Activated T-cell treated with anti-CD3 and anti-CD28 coated beads, Interleukin-2, amount 50 U/mL, for 72 hours (primary cell): ENCODE measurements around the gene DNAH8. TPM values are rescaled to one million over a fixed set of nuclear protein-coding genes. Genes with fewer than 3 reads are reported as not detected.
"Not testable (repeated sequence)": the region's sequence is repeated elsewhere in the genome, so short reads cannot be mapped to it uniquely, and the experiment has no call there.

Experiments
- ATAC-seq, 2 donors: fragments of 150-1000 bp; cut with Tn5 transposase; replicated peaks in 1 of 2; 2 replicates each; pipeline ENCODE4 v1.10.0; 2021; ENCODE audit warnings: moderate library complexity in 2 of 2, mild to moderate bottlenecking in 1 of 2
- DNase-seq, 2 donors: peaks; one replicate each; pipeline ENCODE4 v3.0.0; 2021 to 2022; ENCODE audit warnings: mixed read lengths in 1 of 2
- H3K27ac Mint-ChIP-seq: one replicate; pipeline ENCODE4 v1.8.0; 2022; ENCODE audit warnings: mild to moderate bottlenecking, moderate library complexity, mixed read lengths
- H3K27me3 Mint-ChIP-seq: one replicate; pipeline ENCODE4 v1.8.0; 2022; ENCODE audit warnings: low read depth, mixed read lengths
- H3K36me3 Mint-ChIP-seq, 2 donors: one replicate each; pipeline ENCODE4 v1.8.0; 2022; ENCODE audit warnings: mixed read lengths in 2 of 2, mild to moderate bottlenecking in 1 of 2; ENCODE audit not compliant: insufficient read depth in 2 of 2
- H3K4me1 Mint-ChIP-seq: one replicate; pipeline ENCODE4 v1.8.0; 2022; ENCODE audit warnings: low read depth, mixed read lengths
- H3K4me3 Mint-ChIP-seq, 2 donors: one replicate each; pipeline ENCODE4 v1.8.0; 2022; ENCODE audit warnings: mild to moderate bottlenecking in 2 of 2, mixed read lengths in 2 of 2, moderate library complexity in 2 of 2
- H3K9me3 Mint-ChIP-seq, 2 donors: one replicate each; pipeline ENCODE4 v1.8.0; 2022; ENCODE audit warnings: mixed read lengths in 2 of 2
- total RNA-seq, 2 donors: library from RNA; stranded (reverse); gene quantifications; one replicate each; pipeline ENCODE4 v1.2.3, GENCODE V29; 2022

Gene DNAH8
- total RNA-seq, 2 donors from 2014 or later, result 0.02 to 0.41 TPM

- Mint-ChIP-seq H3K27ac (no peak overlapping the region), H3K36me3 (peaks cover 5 to 14% of the 10 kb centered on the region in 2 donors), H3K9me3 (no peaks in the 10 kb centered on the region), H3K27me3 (no peaks in the 10 kb centered on the region), H3K4me1 (peaks cover 11% of the 10 kb centered on the region), H3K4me3 (no peak overlapping the region)
- ATAC-seq (no peak), DNase-seq (no peak)
Measured at GRCh38 chr6:38686270-38687042, 28.7 kb upstream of the DNAH8 start.

- Mint-ChIP-seq H3K4me1 (peaks cover 12% of the 10 kb centered on the region), H3K4me3 (no peak overlapping the region), H3K9me3 (no peaks in the 10 kb centered on the region), H3K27ac (no peak overlapping the region), H3K27me3 (no peaks in the 10 kb centered on the region), H3K36me3 (peaks cover 3 to 12% of the 10 kb centered on the region in 2 donors)
- no peak for DNase-seq
- ATAC-seq, result no peak
Measured at GRCh38 chr6:38687043-38687353, 28.1 kb upstream of the DNAH8 start.

DNA sequence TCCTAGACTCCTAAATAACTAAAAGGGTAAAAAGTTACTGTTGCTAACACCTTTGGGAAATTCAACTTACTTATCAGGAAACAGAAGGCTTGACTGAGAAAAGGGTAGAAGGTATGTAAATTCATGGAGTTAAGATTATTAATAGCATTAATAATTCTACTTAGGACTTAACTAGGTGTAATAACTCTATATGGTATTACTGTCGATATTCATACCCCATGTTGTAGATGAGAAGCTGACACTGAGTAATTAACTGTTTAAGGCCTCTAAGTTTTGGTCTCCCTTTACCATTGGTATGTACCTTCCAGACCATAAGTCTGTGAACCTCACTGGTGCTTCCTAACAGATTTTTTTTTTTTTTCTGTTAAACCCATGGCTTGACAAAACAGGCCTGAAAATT lies 27.6 kb upstream of the DNAH8 start:
- ATAC-seq (no peak), DNase-seq (no peak)
- H3K4me3 Mint-ChIP-seq, result no peak overlapping the region
- H3K4me1 Mint-ChIP-seq, result peaks cover 15% of the 10 kb centered on the region
- no peak overlapping the region for H3K27ac Mint-ChIP-seq
- H3K36me3 Mint-ChIP-seq, result peaks cover 3 to 12% of the 10 kb centered on the region in 2 donors
- H3K27me3 Mint-ChIP-seq, result no peaks in the 10 kb centered on the region
- no peaks in the 10 kb centered on the region for H3K9me3 Mint-ChIP-seq

DNA sequence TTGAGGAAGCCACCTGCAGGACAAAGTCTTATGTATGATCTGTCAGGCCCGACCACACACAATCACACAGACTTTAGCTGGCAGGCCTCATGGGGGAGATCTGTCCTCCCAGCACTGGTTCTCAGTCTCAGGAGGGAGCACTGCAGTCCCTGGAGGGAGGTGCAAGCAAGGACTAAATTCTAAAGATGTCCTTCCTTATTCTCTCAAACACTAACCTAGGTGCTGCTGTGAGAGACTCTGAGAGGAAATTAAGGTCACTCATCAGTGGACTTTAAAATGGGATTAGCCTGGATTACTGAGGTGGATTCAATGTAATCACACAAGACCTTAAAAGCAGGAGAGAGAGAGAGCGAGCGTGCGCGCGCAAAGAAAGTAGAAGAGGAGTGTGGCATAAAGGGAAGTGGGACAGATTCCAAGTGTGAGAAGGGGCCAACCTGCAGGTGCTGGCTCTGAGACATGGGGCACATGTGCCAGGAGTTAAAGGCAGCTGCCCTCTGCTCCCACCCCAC lies 26.5 kb upstream of the DNAH8 start:
- Mint-ChIP-seq H3K36me3 (peaks cover 3 to 8% of the 10 kb centered on the region in 2 donors), H3K27ac (peak overlapping the region; percentile 32), H3K27me3 (no peaks in the 10 kb centered on the region), H3K4me3 (no peak overlapping the region), H3K9me3 (no peaks in the 10 kb centered on the region), H3K4me1 (peaks cover 20% of the 10 kb centered on the region)
- ATAC-seq, result peak in 1 of 2 donors; percentile 26
- DNase-seq, result no peak

- Mint-ChIP-seq H3K27ac (peak overlapping the region; percentile 66), H3K36me3 (peaks cover 11 to 24% of the 10 kb centered on the region in 2 donors), H3K27me3 (no peaks in the 10 kb centered on the region), H3K9me3 (peaks cover 4 to 5% of the 10 kb centered on the region in 2 donors), H3K4me3 (peak overlapping the region in 1 of 2 donors; percentile 51), H3K4me1 (peaks cover 57% of the 10 kb centered on the region)
- peak in 1 of 2 donors; percentile 4 for ATAC-seq
- no peak for DNase-seq
Measured at GRCh38 chr6:38695227-38695900, 19.7 kb upstream of the DNAH8 start.

GRCh38 chr6:38695933-38696332 lies 19.2 kb upstream of the DNAH8 start:
- Mint-ChIP-seq H3K36me3 (peaks cover 11 to 28% of the 10 kb centered on the region in 2 donors), H3K9me3 (peaks cover 4 to 5% of the 10 kb centered on the region in 2 donors), H3K27me3 (no peaks in the 10 kb centered on the region), H3K4me1 (peaks cover 62% of the 10 kb centered on the region), H3K27ac (peak overlapping the region; percentile 20), H3K4me3 (peak overlapping the region in 1 of 2 donors; percentile 51)
- ATAC-seq (peak; percentile 50 to 72), DNase-seq (no peak)

DNA sequence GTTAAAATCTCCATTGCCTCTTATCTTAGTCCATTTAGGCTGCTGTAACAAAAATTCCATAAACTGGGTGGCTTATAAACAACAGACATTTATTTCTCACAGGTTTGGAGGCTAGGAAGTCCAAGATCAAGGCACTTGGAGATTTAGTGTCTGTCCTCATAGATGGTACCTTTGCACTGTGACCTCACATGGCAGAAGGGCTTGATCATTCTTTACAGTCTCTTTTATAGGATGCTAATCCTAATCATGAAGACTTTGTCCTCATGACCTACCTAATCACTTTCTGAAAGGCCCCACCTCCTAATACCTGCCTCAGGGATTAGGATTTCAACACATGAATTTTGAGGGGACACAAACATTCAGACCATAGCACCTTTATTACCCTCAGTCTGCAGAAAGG lies 18.8 kb upstream of the DNAH8 start:
- ATAC-seq (peak in 1 of 2 donors; percentile 7), DNase-seq (no peak)
- Mint-ChIP-seq H3K36me3 (peaks cover 11 to 32% of the 10 kb centered on the region in 2 donors), H3K9me3 (peaks cover 4 to 5% of the 10 kb centered on the region in 2 donors), H3K4me1 (peaks cover 67% of the 10 kb centered on the region), H3K4me3 (peak overlapping the region in 1 of 2 donors; percentile 51), H3K27me3 (no peaks in the 10 kb centered on the region), H3K27ac (peak overlapping the region; percentile 20)

DNA sequence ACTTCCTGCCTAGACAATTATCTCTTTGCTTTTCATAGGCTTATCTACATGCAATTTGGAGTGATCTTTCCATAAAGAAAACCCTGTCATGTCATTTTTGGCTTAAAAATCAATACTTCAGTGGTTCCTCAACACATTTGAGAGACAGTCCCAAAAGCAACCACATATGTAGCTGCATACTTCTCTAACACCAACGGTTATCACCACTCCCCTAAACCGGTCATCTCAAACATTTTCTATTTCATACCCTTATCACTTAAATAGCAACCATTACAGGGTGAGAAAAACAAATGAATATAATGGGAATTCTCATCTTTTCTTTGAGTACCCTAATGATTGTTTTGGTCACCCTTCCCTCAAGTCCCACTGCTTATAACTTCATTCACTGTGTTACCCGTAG lies 17.3 kb upstream of the DNAH8 start:
- ATAC-seq, result peak in 1 of 2 donors; percentile 38
- H3K36me3 Mint-ChIP-seq, result peaks cover 16 to 39% of the 10 kb centered on the region in 2 donors
- peaks cover 75% of the 10 kb centered on the region for H3K4me1 Mint-ChIP-seq
- DNase-seq, result no peak
- H3K27ac Mint-ChIP-seq, result peak overlapping the region; percentile 74
- H3K9me3 Mint-ChIP-seq, result peaks cover 4 to 5% of the 10 kb centered on the region in 2 donors
- H3K4me3 Mint-ChIP-seq, result peak overlapping the region in 1 of 2 donors; percentile 17
- no peaks in the 10 kb centered on the region for H3K27me3 Mint-ChIP-seq

GRCh38 chr6:38699702-38700101 lies 15.4 kb upstream of the DNAH8 start:
- ATAC-seq, result not testable (repeated sequence)

DNA sequence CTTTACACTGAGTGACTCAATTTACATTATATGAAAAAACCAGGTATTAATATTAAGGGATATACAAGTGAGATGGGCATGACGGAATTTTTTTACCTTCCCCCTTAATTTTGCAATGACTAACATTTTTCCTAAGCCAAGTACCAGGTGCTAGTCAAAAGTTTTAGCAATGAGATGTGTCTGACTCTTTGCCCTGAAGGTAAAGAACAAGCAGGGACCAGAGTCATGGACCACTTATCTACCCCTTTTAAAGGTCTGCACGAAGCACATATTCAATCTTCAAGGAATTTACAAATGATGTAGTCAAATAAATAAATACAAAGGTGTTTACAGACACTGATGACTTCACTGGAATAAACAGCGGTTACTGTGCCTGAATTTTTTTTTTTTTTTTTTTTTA lies 13.6 kb upstream of the DNAH8 start:
- DNase-seq, result no peak
- Mint-ChIP-seq H3K36me3 (peaks cover 13 to 27% of the 10 kb centered on the region in 2 donors), H3K9me3 (peaks cover 4 to 5% of the 10 kb centered on the region in 2 donors), H3K4me3 (peak overlapping the region; percentile 91 to 98), H3K4me1 (peaks cover 67% of the 10 kb centered on the region), H3K27me3 (peaks cover 4% of the 10 kb centered on the region), H3K27ac (no peak overlapping the region)
- ATAC-seq, result no peak

More at GRCh38 chr6:38699702-38700101, 15.4 kb upstream of the DNAH8 start:
- H3K4me1 Mint-ChIP-seq, result peaks cover 76% of the 10 kb centered on the region
- DNase-seq, H3K9me3 Mint-ChIP-seq, H3K27ac Mint-ChIP-seq, H3K27me3 Mint-ChIP-seq: not testable (repeated sequence)
- peak overlapping the region in 1 of 2 donors; percentile 18 for H3K4me3 Mint-ChIP-seq
- H3K36me3 Mint-ChIP-seq, result peaks cover 16 to 33% of the 10 kb centered on the region in 2 donors

- DNase-seq (peak; percentile 96 to 98), ATAC-seq (peak; percentile 100)
- Mint-ChIP-seq H3K9me3 (peaks cover 4 to 5% of the 10 kb centered on the region in 2 donors), H3K27ac (peak within 1 kb of the TSS; percentile 96), H3K36me3 (peaks cover 13 to 27% of the 10 kb centered on the region in 2 donors), H3K27me3 (peaks cover 15% of the 10 kb centered on the region), H3K4me3 (peak within 1 kb of the TSS; percentile 91 to 98), H3K4me1 (peaks cover 55% of the 10 kb centered on the region)
Measured at GRCh38 chr6:38702558-38703397, 12.3 kb upstream of the DNAH8 start, which contains the start of gene GLO1. Gene GLO1 (minus strand): TSS chr6:38703145. CDS start chr6:38703054, 91 bp downstream.

GRCh38 chr6:38703949-38704590 lies 11.0 kb upstream of the DNAH8 start:
- Mint-ChIP-seq H3K4me1 (peaks cover 42% of the 10 kb centered on the region), H3K9me3 (peaks cover 4 to 5% of the 10 kb centered on the region in 2 donors), H3K4me3 (no peak overlapping the region), H3K36me3 (peaks cover 13 to 24% of the 10 kb centered on the region in 2 donors), H3K27me3 (peaks cover 19% of the 10 kb centered on the region), H3K27ac (no peak overlapping the region)
- DNase-seq (no peak), ATAC-seq (no peak)
